GM21576 (cell line): Measurements from ENCODE around the gene PCP4.

ENCODE experiments used
- ATAC-seq: cut with Tn5 transposase; IDR thresholded peaks from one replicate; pipeline ENCODE4 v1.9.1; 2021; ENCODE audit warnings: mild to moderate bottlenecking, moderate library complexity; ENCODE audit not compliant: unreplicated experiment

Gene PCP4

DNA sequence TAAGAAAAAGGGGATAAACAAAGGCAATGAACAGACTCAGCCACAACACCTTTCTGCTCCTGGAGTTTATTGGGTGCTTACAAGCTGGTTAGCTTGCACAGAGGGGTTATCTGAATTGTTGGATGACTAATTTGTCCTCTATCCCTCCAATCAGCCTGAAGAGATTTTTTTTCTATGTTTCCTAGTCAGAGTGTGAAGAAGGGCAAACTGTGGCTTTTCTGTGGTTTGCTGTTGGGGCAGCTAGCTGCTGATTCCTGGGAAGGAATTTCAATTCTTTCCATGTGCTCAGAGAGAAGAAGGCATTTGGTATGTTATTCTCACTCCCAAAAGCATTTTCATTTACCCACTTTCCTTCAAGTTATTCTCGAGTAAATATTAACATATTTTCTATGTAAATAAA is 48.6 kb downstream of the PCP4 start:
- ATAC-seq: no peak

GRCh38 chr21:39918558-39918957 is 51.3 kb downstream of the PCP4 start:
- ATAC-seq: no peak

DNA sequence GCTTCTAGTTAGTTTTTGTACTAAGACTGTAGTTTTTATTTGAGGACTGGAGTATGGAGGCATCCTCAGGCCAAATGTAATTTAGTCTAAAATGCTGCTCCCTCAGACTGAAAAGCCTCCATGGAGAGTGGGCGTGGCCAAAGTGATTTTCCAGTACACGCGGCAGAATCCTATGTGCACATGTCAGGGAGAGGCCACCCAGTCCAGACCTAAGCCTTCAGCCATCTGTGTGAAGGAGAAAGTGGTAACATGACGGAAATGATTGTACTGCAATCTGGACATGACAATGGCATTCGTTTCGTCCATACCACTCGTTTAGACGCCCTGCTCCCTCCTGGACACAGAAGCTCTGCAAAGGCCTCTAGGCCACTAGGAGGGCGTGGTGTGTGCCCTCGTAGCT is 56.2 kb downstream of the PCP4 start:
- ATAC-seq: no peak

DNA sequence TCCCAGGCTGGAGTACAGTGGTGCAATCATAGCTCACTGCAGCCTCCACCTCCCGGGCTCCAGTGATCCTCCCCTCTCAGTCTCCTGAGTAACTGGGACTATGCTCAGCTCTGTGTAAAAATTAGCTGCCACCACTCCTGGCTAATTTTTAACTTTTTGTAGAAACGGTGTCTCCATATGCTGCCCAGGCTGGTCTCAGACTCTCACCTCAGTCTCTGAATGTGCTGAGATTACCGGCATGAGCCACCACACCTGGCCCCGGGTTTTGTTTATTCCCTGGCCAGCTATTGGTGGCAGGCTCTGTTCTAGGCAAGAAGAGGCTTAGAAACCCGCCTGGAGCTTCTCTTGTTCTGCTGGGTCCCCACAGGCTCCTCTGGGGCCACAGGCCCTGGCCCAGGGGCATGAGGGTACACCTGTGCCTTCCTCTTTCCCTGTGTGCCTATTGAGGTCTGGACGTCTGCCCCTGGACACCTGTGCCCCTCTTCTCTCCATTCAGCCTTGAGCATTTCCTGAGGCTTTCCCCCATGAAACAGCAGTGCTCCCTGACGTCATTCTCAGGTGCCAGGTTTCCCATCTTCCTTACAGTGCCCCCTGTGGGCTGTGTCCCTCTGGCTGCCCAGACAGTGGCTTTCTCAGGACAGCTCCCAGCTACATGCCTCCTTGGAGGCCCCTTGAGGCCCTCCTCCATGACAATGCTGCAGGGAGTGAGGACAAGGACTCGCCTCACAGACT is 57.5 kb downstream of the PCP4 start:
- ATAC-seq: no peak

GRCh38 chr21:39927304-39927886 is 60.2 kb downstream of the PCP4 start:
- no peak for ATAC-seq

DNA sequence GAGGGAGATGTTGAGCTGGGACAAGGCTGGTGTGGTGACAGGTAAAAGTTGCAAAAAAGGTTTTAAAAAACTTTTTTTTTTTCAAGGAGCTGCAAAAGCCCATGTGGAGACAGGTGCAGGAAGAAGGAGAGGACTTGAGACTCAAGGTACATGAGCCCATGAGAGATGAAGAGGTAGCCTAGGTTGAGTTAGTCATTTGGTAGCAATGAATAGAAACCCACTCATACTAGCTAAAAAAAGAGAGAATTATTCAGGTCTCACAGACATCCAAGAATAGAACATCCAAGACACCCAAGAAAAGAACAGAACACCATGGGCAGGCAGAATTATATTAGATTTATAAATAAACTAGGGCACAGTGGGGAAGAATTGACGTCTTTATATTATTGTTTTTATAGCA is 65.1 kb downstream of the PCP4 start:
- ATAC-seq: no peak

GRCh38 chr21:39934895-39935294 is 67.7 kb downstream of the PCP4 start:
- ATAC-seq: no peak

DNA sequence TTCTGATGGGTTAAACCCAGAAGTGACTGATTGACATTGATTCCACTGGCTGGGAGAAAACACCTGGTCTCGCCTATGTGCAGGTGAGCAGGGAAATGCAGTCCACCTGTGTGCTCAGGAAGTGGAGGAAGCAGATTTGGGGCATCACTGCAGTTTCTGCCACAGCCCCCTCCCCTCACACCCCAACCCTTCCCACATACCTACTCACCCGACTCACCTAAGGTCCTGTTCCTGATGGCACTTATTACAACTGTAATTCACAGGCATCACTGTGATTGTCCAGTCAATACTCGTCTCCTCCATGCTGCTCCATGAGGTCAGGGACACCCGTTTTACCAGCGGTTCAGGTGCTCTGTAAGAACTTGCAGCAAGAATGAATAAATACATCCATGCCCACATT is 68.5 kb downstream of the PCP4 start:
- ATAC-seq: no peak

- no peak for ATAC-seq
Observed at GRCh38 chr21:39938086-39938625, 70.9 kb downstream of the PCP4 start.

- ATAC-seq: no peak
Observed at GRCh38 chr21:39946199-39946598, 79.0 kb downstream of the PCP4 start.

- no peak for ATAC-seq
Observed at GRCh38 chr21:39947031-39947430, 79.8 kb downstream of the PCP4 start.

DNA sequence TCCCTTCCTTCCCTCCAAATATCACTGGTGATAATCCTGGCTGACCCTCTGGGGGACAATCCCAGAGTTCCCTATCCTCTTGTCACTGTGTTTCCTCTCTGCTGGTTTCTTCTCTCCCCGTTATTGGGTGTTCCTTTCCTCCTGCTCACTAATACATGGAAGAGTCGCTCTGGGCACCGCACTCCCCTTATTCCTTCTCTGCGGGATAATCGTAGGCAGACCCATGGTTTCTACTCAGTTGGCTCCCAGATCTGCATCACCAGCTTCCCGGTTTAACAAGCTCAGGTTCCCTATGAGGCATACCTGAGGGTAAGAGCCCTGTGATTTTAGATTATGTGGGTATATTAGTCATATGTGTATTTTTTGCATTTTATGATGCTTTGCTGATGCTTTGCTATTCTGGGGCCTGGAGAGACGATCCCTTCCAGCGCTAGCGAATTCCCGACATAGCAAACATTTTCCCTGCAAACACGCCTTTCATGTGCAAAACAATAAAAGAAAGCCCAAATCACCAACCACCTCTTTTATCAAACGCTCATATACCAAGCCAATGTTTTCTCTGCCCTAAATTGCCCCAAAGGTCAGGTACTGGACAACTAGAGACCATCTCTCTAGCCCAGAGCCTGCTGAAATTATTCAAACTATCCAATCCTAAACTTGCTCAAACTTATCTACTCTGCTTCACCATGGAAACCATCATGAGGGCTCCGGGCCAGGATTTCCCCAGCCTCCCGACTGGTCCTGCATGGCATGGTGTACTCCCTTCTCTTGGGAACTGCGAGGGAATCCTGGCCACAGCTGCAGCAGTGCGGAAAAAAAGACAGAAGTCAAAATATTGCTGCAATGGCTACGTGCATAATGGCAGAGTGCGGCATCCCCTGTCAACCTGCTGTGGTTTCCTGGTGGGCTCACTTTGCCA is 84.2 kb downstream of the PCP4 start:
- ATAC-seq: no peak

DNA sequence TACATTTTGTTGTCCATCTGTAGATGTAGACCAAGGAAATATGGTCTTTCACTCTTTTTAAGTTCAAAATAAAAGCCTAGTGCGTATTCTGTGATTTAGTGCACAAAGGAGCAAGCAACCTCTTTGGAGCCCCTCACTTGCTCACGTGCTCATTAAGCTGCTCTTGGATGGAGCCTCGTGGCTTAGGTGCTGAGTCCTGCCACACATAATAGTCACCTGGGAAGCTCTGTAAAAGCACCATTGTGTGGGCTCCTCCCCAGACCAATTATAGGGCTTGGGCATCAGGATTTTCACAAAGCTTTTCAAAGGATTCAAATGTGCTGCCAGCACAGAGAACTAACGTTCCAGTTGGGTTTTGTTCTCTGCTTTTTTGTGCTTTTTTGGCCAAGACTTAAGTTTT is 85.0 kb downstream of the PCP4 start:
- ATAC-seq: no peak

DNA sequence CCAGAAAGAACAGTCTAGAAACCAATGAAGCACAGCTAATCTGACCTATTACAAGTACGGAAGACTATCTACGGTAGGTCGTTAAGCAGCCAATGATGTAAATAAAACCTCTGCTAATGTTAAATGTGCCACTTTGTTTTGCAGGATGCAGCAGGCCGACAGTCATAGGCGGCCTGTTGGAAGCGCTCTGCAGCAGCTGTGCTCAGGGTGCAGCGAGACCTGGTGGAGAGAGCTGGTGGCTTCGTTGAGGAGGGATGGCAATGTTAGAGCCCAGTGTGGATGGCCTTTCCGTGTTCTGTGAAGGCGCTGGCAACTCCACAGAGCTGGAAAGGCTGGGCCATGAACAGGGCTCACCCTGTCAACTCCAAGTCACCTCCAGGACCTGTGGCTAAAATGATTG is 87.3 kb downstream of the PCP4 start:
- ATAC-seq: no peak

DNA sequence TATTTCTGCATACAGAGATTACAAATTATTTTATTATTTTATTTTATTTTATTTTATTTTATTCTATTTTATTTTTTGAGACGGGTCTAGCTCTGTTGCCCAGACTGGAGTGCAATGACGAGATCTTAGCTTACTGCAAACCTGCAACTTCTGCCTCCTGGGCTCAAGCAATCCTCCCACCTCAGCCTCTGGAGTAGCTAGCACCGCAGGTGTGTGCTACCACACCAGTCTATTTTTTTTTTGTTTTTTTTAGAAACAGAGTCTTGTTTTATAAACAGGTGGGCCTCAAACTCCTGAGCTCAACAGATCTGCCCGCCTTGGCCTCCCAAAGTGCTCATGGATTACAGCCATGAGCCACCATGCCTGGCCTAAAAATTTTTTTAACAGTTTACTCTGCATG is 88.1 kb downstream of the PCP4 start:
- no peak for ATAC-seq

GRCh38 chr21:39956586-39956985 is 89.3 kb downstream of the PCP4 start:
- ATAC-seq: no peak

- ATAC-seq: no peak
Observed at GRCh38 chr21:39958731-39959130, 91.5 kb downstream of the PCP4 start.

DNA sequence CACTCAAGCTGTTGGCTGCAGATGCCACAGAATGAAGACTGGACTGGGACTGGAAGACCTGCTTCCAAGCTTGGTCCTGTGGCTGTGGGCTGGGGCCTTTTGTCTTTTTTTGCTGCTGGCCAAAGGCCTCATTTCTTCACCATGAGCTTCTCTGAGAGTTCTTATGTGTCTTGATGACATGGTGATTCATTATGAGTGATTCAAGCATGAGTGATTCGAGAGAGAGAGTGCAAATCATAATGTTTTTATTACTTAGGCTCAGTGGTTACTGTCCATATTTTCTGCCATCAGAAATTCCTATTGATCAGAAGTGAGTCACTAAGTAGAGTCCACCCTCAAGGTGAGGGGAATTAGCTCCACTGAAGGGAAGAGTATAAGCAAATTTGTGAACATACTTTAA is 94.0 kb downstream of the PCP4 start:
- ATAC-seq: no peak

- ATAC-seq: no peak
Observed at GRCh38 chr21:39965026-39965425, 97.8 kb downstream of the PCP4 start.

DNA sequence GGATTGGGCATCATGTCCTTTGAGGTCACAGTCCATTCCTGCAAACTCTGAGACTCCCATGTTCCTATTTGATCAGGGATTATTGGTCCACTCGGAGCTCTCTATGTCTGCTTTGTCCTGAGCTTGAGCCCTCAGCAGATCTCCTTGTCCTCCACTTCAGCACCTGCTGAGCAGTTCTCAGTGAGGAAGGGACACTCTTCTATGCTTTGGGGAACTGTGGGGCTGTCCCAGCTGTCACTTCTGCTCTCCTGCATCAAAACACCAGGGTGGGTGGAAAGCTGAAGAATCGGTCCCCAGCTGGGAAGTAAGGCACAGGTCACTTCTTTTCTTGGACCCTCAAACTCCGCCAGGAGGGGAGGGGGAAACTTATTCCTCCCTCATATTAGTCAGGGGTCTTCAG is 99.5 kb downstream of the PCP4 start:
- ATAC-seq: no peak

- no peak for ATAC-seq
Observed at GRCh38 chr21:39968010-39968409, 100.8 kb downstream of the PCP4 start.
